Measurements from ENCODE around the gene ANKRD42.

DNA sequence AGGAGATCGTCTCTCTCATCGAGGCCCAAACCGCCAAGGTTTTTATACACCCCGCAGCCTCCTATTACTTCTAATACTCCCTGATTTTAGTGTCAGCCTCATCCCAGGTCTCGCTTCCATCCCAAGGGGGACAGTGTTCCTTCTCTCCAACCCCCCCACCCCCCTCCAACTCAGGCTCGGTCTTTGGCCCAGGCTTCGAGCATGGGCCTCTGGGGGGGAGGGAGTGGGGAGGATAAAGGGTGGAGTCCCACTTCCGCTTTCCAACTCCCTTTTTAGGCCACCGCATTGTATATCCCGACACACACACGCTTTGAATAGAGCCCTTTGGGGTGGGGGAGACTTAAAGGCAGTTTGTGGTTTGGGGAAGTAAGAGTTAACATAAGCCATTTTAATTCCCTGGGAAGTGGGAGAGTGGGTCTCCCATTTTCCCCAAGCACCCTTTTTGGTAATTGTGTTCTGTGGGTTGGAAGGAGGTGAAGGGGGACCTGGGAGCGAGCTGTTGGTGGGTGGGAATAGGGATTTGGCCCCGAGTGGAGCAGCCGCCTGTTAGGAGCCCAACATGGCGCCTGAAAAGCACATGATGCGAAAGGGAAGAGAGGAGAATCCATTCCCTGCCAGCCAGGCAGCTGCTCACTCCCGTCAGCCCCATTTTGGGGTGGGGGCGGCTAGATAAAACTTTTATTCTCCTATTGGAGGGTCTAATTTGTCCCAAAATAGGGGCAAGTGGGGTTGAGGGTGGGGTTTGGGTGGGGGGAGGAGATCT, 35.7 kb upstream of the ANKRD42 start:
- TF ChIP-seq, protein P1, sequence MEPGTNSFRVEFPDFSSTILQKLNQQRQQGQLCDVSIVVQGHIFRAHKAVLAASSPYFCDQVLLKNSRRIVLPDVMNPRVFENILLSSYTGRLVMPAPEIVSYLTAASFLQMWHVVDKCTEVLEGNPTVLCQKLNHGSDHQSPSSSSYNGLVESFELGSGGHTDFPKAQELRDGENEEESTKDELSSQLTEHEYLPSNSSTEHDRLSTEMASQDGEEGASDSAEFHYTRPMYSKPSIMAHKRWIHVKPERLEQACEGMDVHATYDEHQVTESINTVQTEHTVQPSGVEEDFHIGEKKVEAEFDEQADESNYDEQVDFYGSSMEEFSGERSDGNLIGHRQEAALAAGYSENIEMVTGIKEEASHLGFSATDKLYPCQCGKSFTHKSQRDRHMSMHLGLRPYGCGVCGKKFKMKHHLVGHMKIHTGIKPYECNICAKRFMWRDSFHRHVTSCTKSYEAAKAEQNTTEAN (CRISPR knock-in tag; IDR thresholded peaks at IDR 0.05), result no peak
- TF ChIP-seq TEAD1 (CRISPR knock-in tag; IDR thresholded peaks at IDR 0.05) (no peak), ZBTB21 (CRISPR knock-in tag; IDR thresholded peaks at IDR 0.05; ENCODE audit: borderline replicate concordance) (no peak), FOXJ3 (CRISPR knock-in tag; IDR thresholded peaks at IDR 0.05; ENCODE audit: borderline replicate concordance) (no peak)
- TF ChIP-seq, protein P2, sequence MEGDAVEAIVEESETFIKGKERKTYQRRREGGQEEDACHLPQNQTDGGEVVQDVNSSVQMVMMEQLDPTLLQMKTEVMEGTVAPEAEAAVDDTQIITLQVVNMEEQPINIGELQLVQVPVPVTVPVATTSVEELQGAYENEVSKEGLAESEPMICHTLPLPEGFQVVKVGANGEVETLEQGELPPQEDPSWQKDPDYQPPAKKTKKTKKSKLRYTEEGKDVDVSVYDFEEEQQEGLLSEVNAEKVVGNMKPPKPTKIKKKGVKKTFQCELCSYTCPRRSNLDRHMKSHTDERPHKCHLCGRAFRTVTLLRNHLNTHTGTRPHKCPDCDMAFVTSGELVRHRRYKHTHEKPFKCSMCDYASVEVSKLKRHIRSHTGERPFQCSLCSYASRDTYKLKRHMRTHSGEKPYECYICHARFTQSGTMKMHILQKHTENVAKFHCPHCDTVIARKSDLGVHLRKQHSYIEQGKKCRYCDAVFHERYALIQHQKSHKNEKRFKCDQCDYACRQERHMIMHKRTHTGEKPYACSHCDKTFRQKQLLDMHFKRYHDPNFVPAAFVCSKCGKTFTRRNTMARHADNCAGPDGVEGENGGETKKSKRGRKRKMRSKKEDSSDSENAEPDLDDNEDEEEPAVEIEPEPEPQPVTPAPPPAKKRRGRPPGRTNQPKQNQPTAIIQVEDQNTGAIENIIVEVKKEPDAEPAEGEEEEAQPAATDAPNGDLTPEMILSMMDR (IDR thresholded peaks at IDR 0.05), result no peak
- TF ChIP-seq, protein P3, sequence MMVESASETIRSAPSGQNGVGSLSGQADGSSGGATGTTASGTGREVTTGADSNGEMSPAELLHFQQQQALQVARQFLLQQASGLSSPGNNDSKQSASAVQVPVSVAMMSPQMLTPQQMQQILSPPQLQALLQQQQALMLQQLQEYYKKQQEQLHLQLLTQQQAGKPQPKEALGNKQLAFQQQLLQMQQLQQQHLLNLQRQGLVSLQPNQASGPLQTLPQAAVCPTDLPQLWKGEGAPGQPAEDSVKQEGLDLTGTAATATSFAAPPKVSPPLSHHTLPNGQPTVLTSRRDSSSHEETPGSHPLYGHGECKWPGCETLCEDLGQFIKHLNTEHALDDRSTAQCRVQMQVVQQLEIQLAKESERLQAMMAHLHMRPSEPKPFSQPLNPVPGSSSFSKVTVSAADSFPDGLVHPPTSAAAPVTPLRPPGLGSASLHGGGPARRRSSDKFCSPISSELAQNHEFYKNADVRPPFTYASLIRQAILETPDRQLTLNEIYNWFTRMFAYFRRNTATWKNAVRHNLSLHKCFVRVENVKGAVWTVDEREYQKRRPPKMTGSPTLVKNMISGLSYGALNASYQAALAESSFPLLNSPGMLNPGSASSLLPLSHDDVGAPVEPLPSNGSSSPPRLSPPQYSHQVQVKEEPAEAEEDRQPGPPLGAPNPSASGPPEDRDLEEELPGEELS (CRISPR knock-in tag; IDR thresholded peaks at IDR 0.05), result no peak
- TF ChIP-seq, protein P4, sequence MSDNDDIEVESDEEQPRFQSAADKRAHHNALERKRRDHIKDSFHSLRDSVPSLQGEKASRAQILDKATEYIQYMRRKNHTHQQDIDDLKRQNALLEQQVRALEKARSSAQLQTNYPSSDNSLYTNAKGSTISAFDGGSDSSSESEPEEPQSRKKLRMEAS (CRISPR knock-in tag; IDR thresholded peaks at IDR 0.05), result no peak

Measured in WTC11 (cell line).